SIG-M5 (cell line): ENCODE results near the gene VDR.
"Not testable (repeated sequence)": the region's sequence is repeated elsewhere in the genome, so short reads cannot be mapped to it uniquely, and the experiment has no call there.

Experiments
- DNase-seq: peaks from one replicate; lab custom pipeline; 2025; lab: John Stamatoyannopoulos, UW

Gene VDR

DNA sequence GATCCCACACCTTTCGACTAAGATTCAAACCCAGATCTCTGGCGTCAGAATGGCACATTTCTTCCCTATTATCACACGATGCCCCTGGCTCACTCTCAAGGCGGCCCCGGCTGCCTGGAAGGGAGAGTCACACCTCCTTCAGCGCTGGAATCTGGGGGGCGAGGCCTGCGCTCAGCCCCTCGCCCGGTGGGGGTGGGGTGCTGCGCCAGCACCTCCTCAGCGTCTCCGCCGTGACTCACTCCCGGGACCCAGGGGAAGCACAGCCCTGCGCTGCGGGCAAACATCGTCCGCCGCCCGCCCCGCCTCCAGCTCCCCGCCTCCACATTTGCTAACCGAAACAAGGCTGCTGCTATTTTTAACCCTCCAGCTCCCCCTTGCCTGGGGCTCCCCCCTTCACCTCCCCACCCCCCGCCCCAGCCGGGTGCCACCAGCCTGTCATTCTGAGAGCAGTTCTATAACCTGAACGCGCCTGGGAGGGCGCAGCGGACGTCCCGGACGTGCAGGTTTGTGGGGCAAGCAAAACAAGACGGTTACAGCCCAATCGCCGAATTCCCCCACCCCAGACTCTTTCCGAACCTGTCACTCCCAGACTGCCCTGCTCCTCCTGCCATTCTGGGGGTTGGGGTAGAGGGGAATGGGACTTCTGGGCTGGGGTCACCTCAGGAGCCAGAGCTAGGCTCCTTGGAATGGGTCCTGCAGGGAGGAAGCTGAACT is 91.8 kb downstream of the VDR start:
- DNase-seq: peak; percentile 32

- no peak for DNase-seq
Measured at GRCh38 chr12:47811581-47812484, 93.0 kb downstream of the VDR start.

- no peak for DNase-seq
Measured at GRCh38 chr12:47811072-47811396, 93.8 kb downstream of the VDR start.

DNA sequence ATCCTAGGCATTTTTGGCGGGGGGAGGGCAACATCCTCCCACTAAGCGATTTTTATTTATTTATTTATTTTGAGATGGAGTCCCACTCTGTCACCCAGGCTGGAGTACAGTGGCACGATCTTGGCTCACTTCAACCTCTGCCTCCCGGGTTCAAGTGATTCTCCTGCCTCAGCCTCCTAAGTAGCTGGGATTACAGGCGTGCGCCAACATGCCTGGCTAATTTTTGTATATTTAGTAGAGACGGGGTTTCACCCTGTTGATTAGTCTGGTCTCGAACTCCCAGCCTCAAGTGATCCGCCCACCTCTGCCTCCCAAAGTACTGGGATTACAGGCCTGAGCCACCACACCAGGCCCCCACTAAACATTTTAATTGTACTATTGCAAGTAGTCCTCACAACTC is 95.3 kb downstream of the VDR start:
- DNase-seq: not testable (repeated sequence)

DNA sequence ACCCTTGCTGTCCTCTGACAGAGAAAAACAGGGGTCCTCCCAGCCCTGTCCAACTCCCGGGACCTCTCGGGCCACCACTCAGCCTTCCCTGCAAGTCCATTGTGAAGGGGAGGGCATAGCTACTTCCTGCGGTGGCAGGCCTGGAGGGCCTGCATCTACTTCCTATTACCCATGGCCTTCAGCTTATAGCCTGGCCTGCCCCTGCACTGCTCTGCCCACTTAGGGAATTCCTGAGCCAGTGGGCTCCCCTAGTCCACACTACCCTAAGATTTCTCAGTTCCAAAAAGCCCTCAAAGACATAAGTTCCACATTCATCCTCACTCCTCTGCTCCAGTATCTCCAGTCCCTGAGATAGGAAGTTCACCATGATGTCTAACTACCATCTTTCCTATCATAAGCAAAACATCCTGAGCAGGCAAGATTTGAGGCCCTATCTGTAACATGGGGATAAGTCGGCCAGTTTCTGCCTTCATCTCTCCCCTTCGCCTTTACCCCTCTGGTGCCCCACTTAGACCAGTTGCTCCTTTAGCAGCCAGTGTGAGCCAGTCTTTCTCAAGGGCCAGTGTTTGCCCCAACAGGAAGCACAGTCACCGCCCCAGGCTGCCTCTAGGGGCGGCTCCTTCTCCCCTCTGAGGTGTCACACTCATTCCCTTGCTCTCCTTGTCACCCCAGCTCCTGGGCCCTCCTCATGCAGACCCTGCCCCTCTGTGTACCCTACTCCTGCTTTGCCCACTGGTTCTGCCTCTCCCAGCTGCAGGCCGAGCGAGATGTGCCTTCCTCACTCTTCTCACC is 96.0 kb downstream of the VDR start:
- DNase-seq: no peak

DNA sequence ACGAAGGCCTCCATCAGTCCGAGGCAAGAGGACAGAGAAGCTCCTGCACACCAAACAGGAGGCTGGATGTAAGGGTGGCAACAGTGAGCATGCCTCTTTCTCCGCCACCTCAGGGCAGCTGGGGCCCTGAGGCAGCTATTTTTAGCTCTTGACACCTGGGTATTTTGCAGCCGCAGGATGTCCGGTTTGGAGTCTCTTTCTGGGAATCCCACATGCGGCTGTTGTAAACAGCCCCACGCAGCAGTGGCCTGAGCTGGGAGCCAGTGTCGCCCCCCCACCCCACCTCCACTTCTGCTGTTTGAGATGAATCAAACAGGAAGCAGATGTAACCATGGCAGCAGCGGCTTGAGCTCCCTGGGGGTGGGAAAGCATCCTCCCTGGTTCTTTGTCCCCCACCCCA is 96.7 kb downstream of the VDR start:
- DNase-seq: no peak

GRCh38 chr12:47807338-47807737 is 97.5 kb downstream of the VDR start:
- no peak for DNase-seq

DNA sequence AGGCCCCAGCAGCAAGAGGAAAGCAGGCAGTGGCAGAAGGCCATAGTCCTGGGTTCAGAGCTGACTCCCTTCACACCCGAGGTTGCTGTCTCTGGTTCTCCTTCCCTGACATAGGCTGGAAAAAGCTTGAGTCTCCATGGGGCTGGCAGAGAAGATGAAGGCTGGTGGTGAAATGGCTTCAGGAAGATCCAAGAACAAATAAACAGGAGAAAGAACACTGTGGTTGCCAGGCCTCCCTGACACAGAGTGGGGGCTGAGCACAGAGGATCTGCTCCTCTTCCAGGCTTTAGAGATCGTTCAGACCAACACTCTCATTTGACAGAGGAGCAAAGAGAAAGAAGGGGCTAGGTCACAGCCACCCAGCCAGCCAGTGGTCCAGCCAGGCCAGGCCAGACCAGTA is 99.4 kb downstream of the VDR start:
- DNase-seq: no peak

DNA sequence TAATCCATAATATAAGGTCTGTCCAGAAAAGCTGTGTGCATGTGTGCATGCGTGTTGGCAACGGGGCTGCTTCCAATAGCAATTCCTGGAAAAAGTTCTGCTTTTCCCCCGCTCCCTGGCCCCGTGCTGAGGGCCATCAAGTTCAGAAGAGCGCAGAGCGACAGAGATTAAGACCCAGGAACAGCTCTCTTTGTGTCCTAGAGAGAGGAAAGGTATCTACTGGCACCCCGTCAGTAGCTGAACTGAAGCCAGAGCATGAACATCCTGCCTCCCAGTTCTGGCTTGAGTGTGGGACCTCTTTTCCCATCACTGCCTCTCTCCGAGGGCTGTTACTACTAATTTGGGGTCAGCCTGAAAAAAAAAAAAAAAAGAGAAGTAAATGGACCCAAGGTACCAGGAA is 100.6 kb downstream of the VDR start:
- DNase-seq: no peak

DNA sequence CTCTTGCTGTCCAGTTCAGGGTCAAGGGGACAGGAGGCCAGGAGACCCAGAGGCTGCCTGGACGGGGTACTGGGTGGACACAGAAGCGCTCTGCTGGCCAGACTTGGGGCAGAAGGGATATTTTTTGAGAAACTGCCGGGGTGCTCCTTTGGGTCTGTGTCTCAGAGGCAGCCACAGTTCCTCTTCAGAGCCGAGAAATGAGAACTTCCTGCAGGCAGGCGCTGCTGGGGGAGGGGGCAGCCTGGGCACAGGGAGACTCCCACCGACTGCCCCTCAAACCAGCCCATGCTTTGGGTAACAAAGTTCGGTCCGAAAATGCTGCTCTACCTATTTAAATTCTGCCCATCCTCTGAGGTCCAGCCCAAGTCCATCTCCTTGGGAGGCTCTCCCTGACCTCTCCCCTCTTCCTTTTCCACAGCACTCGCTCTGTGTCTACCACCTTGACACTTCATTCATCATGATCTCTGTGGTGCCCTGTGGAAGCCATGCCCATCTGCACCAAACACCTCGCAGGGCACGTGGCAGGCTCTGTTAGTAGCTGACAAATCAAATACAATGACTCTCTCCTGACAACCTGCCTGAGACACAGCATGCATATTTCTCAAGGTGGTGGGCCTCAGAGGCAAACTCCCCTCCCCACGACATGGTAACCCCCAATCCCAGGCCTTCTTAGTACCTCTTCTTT is 101.5 kb downstream of the VDR start:
- DNase-seq: no peak

DNA sequence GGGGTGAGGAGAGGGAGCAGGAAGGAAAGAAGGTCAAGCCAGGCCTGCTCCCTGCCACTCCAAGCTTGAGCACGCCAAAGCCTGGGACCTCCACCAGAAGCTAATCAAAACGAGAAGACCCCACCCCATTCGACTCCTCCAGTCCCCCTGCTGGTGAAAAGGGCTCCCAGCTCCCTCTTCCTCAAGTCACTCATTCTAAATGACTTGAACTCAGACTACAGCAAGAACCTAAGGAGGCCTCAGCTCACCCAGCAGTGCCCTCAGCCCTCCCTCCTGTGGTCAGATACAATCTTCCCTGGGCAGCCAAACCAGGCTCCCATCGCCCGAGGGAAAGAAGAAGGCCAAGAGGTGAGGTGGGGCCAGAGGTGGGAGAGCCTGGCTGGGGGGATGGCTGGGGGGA is 102.5 kb downstream of the VDR start:
- DNase-seq: no peak

- no peak for DNase-seq
Measured at GRCh38 chr12:47801904-47802246, 102.9 kb downstream of the VDR start.

DNA sequence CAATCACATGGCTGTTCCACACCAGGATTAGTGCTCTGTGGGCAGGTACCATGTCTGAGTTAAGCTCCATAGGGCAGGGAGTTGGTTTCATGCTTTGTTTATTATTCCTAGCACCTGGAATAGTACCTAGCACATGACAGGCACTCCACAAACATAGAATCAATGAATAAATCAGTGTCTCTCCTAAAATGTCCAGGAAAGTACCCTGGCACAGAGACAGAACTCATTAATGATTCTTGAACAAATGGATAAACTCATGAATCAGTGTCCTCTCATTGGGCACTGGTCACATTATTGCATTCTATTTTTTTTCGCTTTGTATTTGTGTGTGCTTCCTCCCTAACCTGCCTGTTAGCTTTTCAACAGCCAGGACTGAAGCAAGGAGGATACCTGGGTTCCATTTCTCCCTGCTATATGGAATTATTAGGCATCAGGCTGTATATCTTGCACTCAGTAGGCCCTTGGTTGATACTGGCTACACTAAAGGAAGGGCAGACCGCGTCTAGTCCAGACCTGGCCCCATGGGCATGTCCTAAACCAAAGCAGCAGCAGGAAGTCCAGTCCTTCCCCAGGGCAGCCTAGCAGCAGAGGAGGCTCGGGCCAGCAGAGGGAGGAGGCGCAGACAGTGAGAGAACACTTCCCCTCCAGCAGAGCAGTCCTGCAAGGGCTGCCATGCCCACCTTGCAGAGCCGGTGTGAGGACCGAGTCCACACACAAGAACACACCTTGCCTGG is 103.5 kb downstream of the VDR start:
- DNase-seq: no peak

- no peak for DNase-seq
Measured at GRCh38 chr12:47800582-47800981, 104.2 kb downstream of the VDR start.

DNA sequence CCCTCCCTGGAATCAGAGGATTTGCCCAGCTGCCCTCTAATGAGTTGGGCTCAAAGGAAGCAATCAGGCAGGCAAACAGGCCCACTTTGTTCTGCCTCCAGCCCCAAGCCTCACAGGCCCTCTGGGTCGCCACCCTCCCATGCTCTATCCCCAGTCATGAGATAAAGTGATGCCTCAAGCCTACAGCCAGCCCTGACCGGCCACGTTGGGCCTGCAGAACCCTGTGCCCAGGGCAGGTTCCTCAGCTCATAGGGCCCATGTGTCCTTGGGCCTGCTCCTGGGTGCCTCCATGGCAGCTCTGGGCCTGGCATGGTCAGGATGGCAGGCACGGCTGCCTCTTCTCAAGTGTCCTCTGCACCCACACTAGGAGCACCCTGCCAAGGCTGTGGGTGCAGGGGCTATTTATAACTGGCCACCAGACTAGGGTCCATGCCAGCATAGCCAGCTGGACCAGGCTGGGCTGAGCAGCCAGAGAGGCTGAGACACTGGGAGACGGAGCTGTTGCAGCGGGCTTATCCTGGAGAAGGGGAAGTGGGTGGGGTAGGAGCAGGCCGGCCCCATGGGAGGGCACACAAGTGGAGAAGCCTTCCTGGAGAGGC is 105.3 kb downstream of the VDR start:
- DNase-seq: no peak

GRCh38 chr12:47798382-47798948 is 106.3 kb downstream of the VDR start:
- no peak for DNase-seq

DNA sequence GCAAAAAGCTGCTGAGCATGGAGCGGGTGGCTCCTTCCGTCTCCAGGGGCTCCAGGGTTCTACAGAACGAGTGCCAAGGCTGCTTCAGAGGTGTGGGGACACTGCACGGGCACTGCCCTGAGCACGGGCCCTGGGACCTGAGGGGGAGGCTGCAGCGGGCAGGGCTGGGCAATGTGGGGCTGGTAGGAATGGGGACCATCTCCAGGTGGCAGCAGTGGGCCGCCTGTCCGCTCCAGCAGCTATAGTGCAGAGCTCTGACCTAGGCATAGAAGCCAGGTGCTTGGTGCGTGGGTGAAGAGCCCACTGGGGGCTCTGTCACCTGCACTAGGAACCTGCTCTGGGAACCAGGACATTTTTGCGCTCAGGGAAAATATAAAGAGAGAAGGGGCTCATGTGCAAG is 107.4 kb downstream of the VDR start:
- DNase-seq: no peak

- no peak for DNase-seq
Measured at GRCh38 chr12:47795814-47796411, 108.9 kb downstream of the VDR start.

DNA sequence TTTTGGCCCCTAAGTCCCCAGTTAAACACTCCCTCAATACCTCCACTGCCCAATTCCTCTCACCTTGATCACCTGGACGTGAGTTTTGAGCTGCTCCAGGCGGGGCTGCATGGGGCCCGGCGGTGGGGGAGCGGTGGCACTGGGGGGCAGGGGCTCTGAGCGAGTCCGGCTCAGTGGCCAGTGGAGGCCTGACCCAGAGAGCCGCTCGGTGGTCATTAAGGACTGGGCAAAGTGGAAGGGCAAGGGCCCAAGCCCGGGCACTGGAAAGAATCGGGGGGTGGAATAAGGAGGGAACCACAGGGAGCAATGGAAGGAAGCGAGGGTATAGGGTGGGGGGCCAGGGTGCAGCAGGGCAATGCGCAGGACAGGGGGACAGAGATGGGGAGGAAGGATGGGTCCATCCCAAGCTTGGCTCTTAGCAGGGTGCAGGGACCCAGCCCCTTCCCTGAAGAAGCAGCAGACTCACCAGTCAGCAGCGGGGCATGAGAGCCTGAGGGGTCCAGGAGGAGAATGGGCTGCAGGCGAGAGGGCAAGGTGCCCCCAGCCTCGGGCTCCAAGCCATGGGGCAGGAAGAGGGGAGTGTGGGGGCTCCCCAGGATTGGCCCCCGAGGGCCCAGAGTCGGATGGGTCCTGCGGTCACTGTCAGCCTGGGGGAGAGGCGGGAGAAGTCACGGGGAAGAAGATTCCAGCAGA is 109.5 kb downstream of the VDR start:
- no peak for DNase-seq

- no peak for DNase-seq
Measured at GRCh38 chr12:47794679-47795078, 110.1 kb downstream of the VDR start.
